Activated T-cell treated with anti-CD3 and anti-CD28 coated beads, Interleukin-2, amount 50 U/mL, for 24 hours (primary cell): ENCODE data around the gene HINT3.
"Not testable (repeated sequence)": the region's sequence is repeated elsewhere in the genome, so short reads cannot be mapped to it uniquely, and the experiment has no call there.

Experiments used
- DNase-seq: peaks from one replicate; pipeline ENCODE4 v3.0.0-alpha.2; 2020
- H3K27ac Mint-ChIP-seq: 2 replicates; pipeline ENCODE4 v1.8.0; 2020; ENCODE audit warnings: mild to moderate bottlenecking, mixed read lengths
- H3K27me3 Mint-ChIP-seq: 2 replicates; pipeline ENCODE4 v1.8.0; 2020; ENCODE audit warnings: mixed read lengths
- H3K36me3 Mint-ChIP-seq: 2 replicates; pipeline ENCODE4 v1.8.0; 2020; ENCODE audit warnings: low read depth, mixed read lengths
- H3K4me1 Mint-ChIP-seq: 2 replicates; pipeline ENCODE4 v1.8.0; 2020; ENCODE audit warnings: low read depth, mixed read lengths
- H3K4me3 Mint-ChIP-seq: 2 replicates; pipeline ENCODE4 v1.8.0; 2020; ENCODE audit warnings: mild to moderate bottlenecking, moderate library complexity, mixed read lengths
- H3K9me3 Mint-ChIP-seq: 2 replicates; pipeline ENCODE4 v1.8.0; 2020; ENCODE audit warnings: mixed read lengths

The HINT3 gene

GRCh38 chr6:125956506-125957390 lies at the start of gene HINT3:
TSS of gene HINT3 (plus strand) at chr6:125956770. CDS start at chr6:125956978, 208 bp downstream.
- H3K9me3 Mint-ChIP-seq = no peaks in the 10 kb centered on the region
- DNase-seq = peak; percentile 99
- peaks cover 13% of the 10 kb centered on the region for H3K4me1 Mint-ChIP-seq
- no peak within 1 kb of the TSS for H3K27ac Mint-ChIP-seq
- no peak within 1 kb of the TSS for H3K4me3 Mint-ChIP-seq
- H3K27me3 Mint-ChIP-seq = peaks cover 4% of the 10 kb centered on the region
- peaks cover 6% of the 10 kb centered on the region for H3K36me3 Mint-ChIP-seq

- Mint-ChIP-seq H3K4me3 (peak overlapping the region; percentile 20), H3K27ac (peak overlapping the region; percentile 60), H3K9me3 (no peaks in the 10 kb centered on the region), H3K36me3 (peaks cover 74% of the 10 kb centered on the region), H3K4me1 (peaks cover 37% of the 10 kb centered on the region), H3K27me3 (no peaks in the 10 kb centered on the region)
- DNase-seq = no peak
Measured at GRCh38 chr6:125910527-125910926, 46.0 kb upstream of the HINT3 start.

- H3K9me3 Mint-ChIP-seq = not testable (repeated sequence)
Measured at GRCh38 chr6:125911051-125911451, 45.5 kb upstream of the HINT3 start.

DNA sequence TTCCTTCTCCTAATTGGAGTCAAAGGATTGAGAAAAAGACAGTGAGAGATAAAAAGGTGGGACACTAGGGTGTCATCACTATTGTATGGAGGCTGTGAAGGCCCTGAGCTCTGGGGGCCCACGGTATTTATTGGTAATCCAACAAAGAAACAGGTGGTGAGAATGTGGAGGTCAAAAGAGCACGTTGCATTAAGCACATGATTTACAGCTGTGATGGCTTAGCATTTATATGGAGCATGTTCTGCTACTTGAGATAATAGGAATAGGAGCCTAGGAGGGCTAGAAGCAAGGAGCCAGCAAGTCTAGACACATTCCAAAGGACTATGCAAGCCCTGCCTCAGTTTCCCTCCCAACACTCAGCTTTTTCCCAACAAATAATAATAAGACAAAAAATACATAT lies 44.1 kb upstream of the HINT3 start:
- not testable (repeated sequence) for H3K9me3 Mint-ChIP-seq, H3K4me3 Mint-ChIP-seq, DNase-seq, H3K27me3 Mint-ChIP-seq
- Mint-ChIP-seq H3K27ac (peak overlapping the region; percentile 1), H3K4me1 (peaks cover 36% of the 10 kb centered on the region), H3K36me3 (peaks cover 85% of the 10 kb centered on the region)

More at GRCh38 chr6:125911051-125911451, 45.5 kb upstream of the HINT3 start:
- H3K4me3 Mint-ChIP-seq, H3K27me3 Mint-ChIP-seq, DNase-seq: not testable (repeated sequence)
- Mint-ChIP-seq H3K36me3 (peaks cover 78% of the 10 kb centered on the region), H3K4me1 (peaks cover 37% of the 10 kb centered on the region), H3K27ac (peak overlapping the region; percentile 60)

- no peak for DNase-seq
- Mint-ChIP-seq H3K9me3 (no peaks in the 10 kb centered on the region), H3K4me1 (peaks cover 43% of the 10 kb centered on the region), H3K36me3 (peaks cover 86% of the 10 kb centered on the region), H3K4me3 (no peak overlapping the region), H3K27me3 (no peaks in the 10 kb centered on the region), H3K27ac (no peak overlapping the region)
Measured at GRCh38 chr6:125913145-125913544, 43.4 kb upstream of the HINT3 start.

- Mint-ChIP-seq H3K4me1 (peaks cover 51% of the 10 kb centered on the region), H3K36me3 (peaks cover 85% of the 10 kb centered on the region), H3K4me3 (no peak overlapping the region), H3K27me3 (no peaks in the 10 kb centered on the region), H3K27ac (no peak overlapping the region), H3K9me3 (no peaks in the 10 kb centered on the region)
- DNase-seq = no peak
Measured at GRCh38 chr6:125913864-125914351, 42.7 kb upstream of the HINT3 start.

- H3K36me3 Mint-ChIP-seq = peaks cover 90% of the 10 kb centered on the region
- no peaks in the 10 kb centered on the region for H3K27me3 Mint-ChIP-seq
- peak overlapping the region; percentile 98 for H3K27ac Mint-ChIP-seq
- peaks cover 42% of the 10 kb centered on the region for H3K4me1 Mint-ChIP-seq
- DNase-seq = no peak
- peak overlapping the region; percentile 86 for H3K4me3 Mint-ChIP-seq
- no peaks in the 10 kb centered on the region for H3K9me3 Mint-ChIP-seq
Measured at GRCh38 chr6:125918230-125918629, 38.3 kb upstream of the HINT3 start.

GRCh38 chr6:125918681-125919566 lies 37.6 kb upstream of the HINT3 start:
- Mint-ChIP-seq H3K27ac (peak overlapping the region; percentile 98), H3K36me3 (peaks cover 91% of the 10 kb centered on the region), H3K9me3 (no peaks in the 10 kb centered on the region), H3K27me3 (no peaks in the 10 kb centered on the region), H3K4me3 (peak overlapping the region; percentile 86), H3K4me1 (peaks cover 47% of the 10 kb centered on the region)
- peak; percentile 40 for DNase-seq

DNA sequence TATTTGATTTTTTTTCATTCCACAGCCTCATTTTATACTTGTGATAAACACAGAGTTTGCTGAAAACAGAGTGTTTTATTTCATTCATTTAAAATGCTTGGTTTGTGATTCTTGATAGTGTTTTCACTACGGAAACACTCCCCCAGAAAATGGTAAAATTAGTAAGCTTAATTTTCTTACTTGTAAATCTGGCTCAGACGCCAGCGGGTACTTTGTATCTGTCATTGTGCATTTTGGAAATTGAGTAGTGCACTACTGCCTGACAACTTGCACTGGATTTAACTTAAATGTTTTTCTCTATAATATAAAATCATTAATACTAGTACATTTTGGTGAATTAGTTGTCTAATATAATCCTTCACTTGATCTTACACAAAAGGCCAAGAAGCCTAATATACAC lies 37.0 kb upstream of the HINT3 start:
- no peaks in the 10 kb centered on the region for H3K9me3 Mint-ChIP-seq
- H3K4me3 Mint-ChIP-seq = peak overlapping the region; percentile 86
- DNase-seq = no peak
- peak overlapping the region; percentile 98 for H3K27ac Mint-ChIP-seq
- H3K4me1 Mint-ChIP-seq = peaks cover 49% of the 10 kb centered on the region
- no peaks in the 10 kb centered on the region for H3K27me3 Mint-ChIP-seq
- H3K36me3 Mint-ChIP-seq = peaks cover 92% of the 10 kb centered on the region

- Mint-ChIP-seq H3K4me3 (no peak overlapping the region), H3K36me3 (peaks cover 86% of the 10 kb centered on the region), H3K9me3 (no peaks in the 10 kb centered on the region), H3K27me3 (no peaks in the 10 kb centered on the region), H3K27ac (peak overlapping the region; percentile 44), H3K4me1 (peaks cover 49% of the 10 kb centered on the region)
- no peak for DNase-seq
Measured at GRCh38 chr6:125922322-125922860, 34.2 kb upstream of the HINT3 start.

- H3K27ac Mint-ChIP-seq = peak overlapping the region; percentile 27
- H3K4me3 Mint-ChIP-seq = no peak overlapping the region
- H3K36me3 Mint-ChIP-seq = peaks cover 86% of the 10 kb centered on the region
- no peaks in the 10 kb centered on the region for H3K27me3 Mint-ChIP-seq
- peaks cover 39% of the 10 kb centered on the region for H3K4me1 Mint-ChIP-seq
- no peak for DNase-seq
- no peaks in the 10 kb centered on the region for H3K9me3 Mint-ChIP-seq
Measured at GRCh38 chr6:125923366-125923877, 33.1 kb upstream of the HINT3 start.

DNA sequence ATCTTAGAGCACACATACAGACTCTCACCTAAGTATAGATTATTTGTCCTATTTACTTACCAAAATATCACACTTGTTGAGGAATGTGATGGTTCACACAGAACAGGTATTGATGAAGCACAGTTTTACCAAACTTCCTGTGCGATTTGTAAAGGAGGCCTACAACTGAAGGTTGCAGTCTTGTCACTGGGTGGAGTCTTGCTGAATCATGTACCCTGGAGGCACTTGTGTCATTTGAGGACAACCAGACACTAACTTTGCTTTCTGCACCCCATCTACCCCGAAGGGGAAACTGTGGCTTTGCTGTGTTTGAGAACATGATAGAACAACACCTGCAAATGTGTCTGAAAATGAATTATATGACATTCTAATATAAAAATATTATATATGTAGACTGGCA lies 32.4 kb upstream of the HINT3 start:
- DNase-seq = no peak

GRCh38 chr6:125924697-125925358 lies 31.7 kb upstream of the HINT3 start:
- Mint-ChIP-seq H3K9me3 (no peaks in the 10 kb centered on the region), H3K36me3 (peaks cover 87% of the 10 kb centered on the region), H3K27ac (peak overlapping the region; percentile 29), H3K4me1 (peaks cover 27% of the 10 kb centered on the region), H3K27me3 (no peaks in the 10 kb centered on the region), H3K4me3 (no peak overlapping the region)
- no peak for DNase-seq

More for the DNA sequence above, 32.4 kb upstream of the HINT3 start:
- Mint-ChIP-seq H3K27ac (no peak overlapping the region), H3K36me3 (peaks cover 86% of the 10 kb centered on the region), H3K4me3 (no peak overlapping the region), H3K4me1 (peaks cover 31% of the 10 kb centered on the region), H3K27me3 (no peaks in the 10 kb centered on the region), H3K9me3 (no peaks in the 10 kb centered on the region)

GRCh38 chr6:125926711-125927110 lies 29.9 kb upstream of the HINT3 start:
- peaks cover 84% of the 10 kb centered on the region for H3K36me3 Mint-ChIP-seq
- peaks cover under 1% of the 10 kb centered on the region for H3K9me3 Mint-ChIP-seq
- DNase-seq = no peak
- H3K27ac Mint-ChIP-seq = peak overlapping the region; percentile 22
- no peaks in the 10 kb centered on the region for H3K27me3 Mint-ChIP-seq
- no peak overlapping the region for H3K4me3 Mint-ChIP-seq
- H3K4me1 Mint-ChIP-seq = peaks cover 26% of the 10 kb centered on the region
